Activated CD8-positive, alpha-beta memory T cell treated with anti-CD3 and anti-CD28 coated beads, Interleukin-2, amount 10 ng/mL, durations not matched to agents 7 days and 5 days (primary cell): ENCODE measurements around the gene TCF20. TPM values are rescaled to one million over a fixed set of nuclear protein-coding genes. Genes with fewer than 3 reads are reported as not detected.
A peak's percentile ranks its signal among the peaks of the same experiment; 100 is the strongest.

ENCODE experiments used
- ATAC-seq: fragments of 150-1000 bp; cut with Tn5 transposase; one replicate; pipeline ENCODE4 v1.10.0; 2021; ENCODE audit warnings: moderate library complexity
- CTCF ChIA-PET: fragments of 350-600 bp; sonication (Branson Sonifier 250); formaldehyde crosslinking; loops from one replicate; lab custom pipeline; 2021; ENCODE audit warnings: antibody characterized with exemption; lab: Charles Lee
- DNase-seq: peaks from one replicate; pipeline ENCODE4 v3.0.0-alpha.2; 2020
- H3K27ac Mint-ChIP-seq: one replicate; pipeline ENCODE4 v1.8.0; 2021; ENCODE audit warnings: mild to moderate bottlenecking, mixed read lengths
- H3K27me3 Mint-ChIP-seq: one replicate; pipeline ENCODE4 v1.8.0; 2021; ENCODE audit warnings: mixed read lengths
- H3K36me3 Mint-ChIP-seq: one replicate; pipeline ENCODE4 v1.8.0; 2021; ENCODE audit warnings: mild to moderate bottlenecking, mixed read lengths
- H3K4me1 Mint-ChIP-seq: one replicate; pipeline ENCODE4 v1.8.0; 2021; ENCODE audit warnings: mixed read lengths
- H3K4me3 Mint-ChIP-seq: one replicate; pipeline ENCODE4 v1.8.0; 2021; ENCODE audit warnings: mild to moderate bottlenecking, moderate library complexity, mixed read lengths
- H3K9me3 Mint-ChIP-seq: one replicate; pipeline ENCODE4 v1.8.0; 2022; ENCODE audit warnings: low read depth, mixed read lengths
- total RNA-seq, 2 experiments: library from RNA; stranded (reverse); gene quantifications; one replicate each; pipeline ENCODE4 v1.2.3, GENCODE V29; 2021

The TCF20 gene
- total RNA-seq, 2 experiments from 2014 or later = 73.1 to 82.5 TPM

DNA sequence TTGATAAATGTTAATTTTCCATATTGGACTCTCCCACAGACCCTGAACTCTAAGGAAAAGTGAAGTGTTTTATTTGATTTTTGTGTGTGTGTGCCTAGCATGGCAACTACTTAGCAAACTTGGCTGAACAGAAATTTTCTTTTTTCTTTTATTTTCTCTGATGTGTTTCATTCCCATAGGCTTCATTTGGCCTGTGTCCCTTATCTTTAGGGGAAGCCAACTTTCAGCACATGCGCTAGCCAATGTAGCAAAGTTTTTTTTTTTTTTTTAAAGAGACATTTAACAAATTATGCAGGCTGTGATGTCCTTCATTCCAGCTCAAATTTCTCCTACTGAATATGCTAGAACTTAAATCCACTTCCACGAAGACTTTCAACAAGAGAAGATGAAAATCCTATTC is 14.2 kb downstream of the TCF20 start:
- Mint-ChIP-seq H3K27me3 (no peaks in the 10 kb centered on the region), H3K36me3 (peaks cover 2% of the 10 kb centered on the region), H3K4me1 (peaks cover 19% of the 10 kb centered on the region), H3K9me3 (no peaks in the 10 kb centered on the region), H3K4me3 (no peak overlapping the region), H3K27ac (no peak overlapping the region)
- CTCF ChIA-PET = interaction anchor here (0.6 kb wide), 1 partner anchor 1335 kb away, joined by 3 read pairs; no protein-coding TSS in a partner anchor
- ATAC-seq (no peak), DNase-seq (no peak)

DNA sequence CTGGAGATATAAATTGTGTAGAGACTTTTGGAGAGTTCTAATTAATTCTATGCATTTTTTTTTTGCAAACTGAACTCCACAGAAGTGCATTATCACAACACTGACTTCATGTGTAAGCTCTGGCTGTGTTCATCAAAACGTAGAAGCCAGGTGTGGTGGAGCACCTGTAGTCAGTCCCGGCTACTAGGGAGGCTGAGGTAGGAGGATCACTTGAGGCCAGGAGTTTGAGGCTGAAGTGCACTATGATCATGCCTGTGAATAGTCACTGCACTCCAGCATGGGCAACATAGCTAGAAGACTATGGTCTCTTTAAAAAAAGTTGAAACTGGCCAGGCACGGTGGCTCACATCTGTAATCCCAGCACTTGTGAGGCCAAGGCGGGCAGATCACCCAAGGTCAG is 20.6 kb downstream of the TCF20 start:
- Mint-ChIP-seq H3K27ac (no peak overlapping the region), H3K27me3 (no peaks in the 10 kb centered on the region), H3K4me1 (peaks cover 4% of the 10 kb centered on the region), H3K9me3 (no peaks in the 10 kb centered on the region), H3K36me3 (peaks cover 7% of the 10 kb centered on the region), H3K4me3 (no peak overlapping the region)
- CTCF ChIA-PET = no interaction called here
- ATAC-seq (no peak), DNase-seq (no peak)

GRCh38 chr22:42248995-42249394 is 21.5 kb downstream of the TCF20 start:
- DNase-seq (no peak), ATAC-seq (no peak)
- H3K4me3 Mint-ChIP-seq = no peak overlapping the region
- H3K4me1 Mint-ChIP-seq = peaks cover 10% of the 10 kb centered on the region
- no peaks in the 10 kb centered on the region for H3K27me3 Mint-ChIP-seq
- CTCF ChIA-PET = no interaction called here
- peaks cover 11% of the 10 kb centered on the region for H3K36me3 Mint-ChIP-seq
- H3K9me3 Mint-ChIP-seq = no peaks in the 10 kb centered on the region
- H3K27ac Mint-ChIP-seq = no peak overlapping the region

DNA sequence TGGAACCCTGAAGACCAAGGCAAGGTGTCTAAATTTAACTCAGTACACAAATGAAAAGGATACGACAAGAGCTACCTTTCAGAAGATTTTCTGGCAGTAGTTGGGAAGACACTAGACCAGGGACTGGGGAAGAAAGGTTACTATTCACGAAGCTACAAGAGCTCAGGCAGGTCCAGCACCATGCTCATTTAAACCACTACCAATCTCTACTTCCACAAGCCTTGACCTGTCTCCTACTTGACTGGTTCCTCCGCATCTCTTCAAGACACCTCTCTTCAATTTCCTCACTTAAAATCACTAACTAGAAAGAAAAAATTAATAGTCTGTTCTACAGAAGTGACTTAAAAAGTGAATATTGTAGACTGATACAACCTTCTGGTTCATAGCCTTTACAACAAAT is 22.9 kb downstream of the TCF20 start:
- no peak overlapping the region for H3K27ac Mint-ChIP-seq

DNA sequence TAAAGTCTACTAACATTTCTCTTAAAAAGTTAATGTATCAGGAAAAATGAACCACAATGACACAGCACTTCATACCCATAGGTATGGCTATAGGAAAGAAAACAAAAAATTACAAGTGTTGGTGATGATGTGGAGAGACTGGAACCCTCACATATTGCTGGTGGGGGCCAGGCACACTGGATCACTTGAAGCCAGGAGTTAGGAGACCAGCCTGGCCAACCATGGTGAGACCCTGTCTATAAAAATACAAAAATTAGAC is 26.7 kb downstream of the TCF20 start:
- Mint-ChIP-seq H3K36me3 (peaks cover 20% of the 10 kb centered on the region), H3K27me3 (no peaks in the 10 kb centered on the region), H3K4me1 (peaks cover 14% of the 10 kb centered on the region), H3K4me3 (no peak overlapping the region), H3K9me3 (no peaks in the 10 kb centered on the region), H3K27ac (peak overlapping the region; percentile 54)
- DNase-seq (no peak), ATAC-seq (no peak)
- CTCF ChIA-PET = no interaction called here

More for the DNA sequence above, 22.9 kb downstream of the TCF20 start:
- DNase-seq (no peak), ATAC-seq (no peak)
- Mint-ChIP-seq H3K9me3 (no peaks in the 10 kb centered on the region), H3K27me3 (no peaks in the 10 kb centered on the region), H3K4me3 (no peak overlapping the region), H3K36me3 (peaks cover 13% of the 10 kb centered on the region), H3K4me1 (peaks cover 16% of the 10 kb centered on the region)
- CTCF ChIA-PET = no interaction called here

DNA sequence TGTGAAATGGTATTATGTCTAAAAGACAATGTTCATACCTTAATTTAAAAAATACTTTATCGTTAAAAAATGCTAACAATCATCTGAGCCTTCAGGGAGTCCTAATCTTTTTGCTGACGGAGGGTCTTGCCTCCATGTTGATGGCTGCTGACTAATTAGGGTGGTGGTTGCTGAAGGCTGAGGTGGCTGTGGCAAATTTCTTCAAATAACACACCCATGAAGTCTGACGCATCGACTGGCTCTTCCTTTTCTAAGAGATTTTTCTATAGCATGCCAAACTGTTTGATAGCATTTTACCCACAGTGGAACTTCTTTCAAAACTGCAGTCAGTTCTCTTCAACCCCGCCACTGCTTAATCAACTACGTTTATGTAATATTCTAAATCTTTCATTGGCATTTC is 33.6 kb downstream of the TCF20 start:
- H3K27me3 Mint-ChIP-seq = no peaks in the 10 kb centered on the region
- CTCF ChIA-PET = no interaction called here
- DNase-seq = no peak
- H3K4me3 Mint-ChIP-seq = no peak overlapping the region
- peaks cover 3% of the 10 kb centered on the region for H3K9me3 Mint-ChIP-seq
- ATAC-seq = no peak
- H3K4me1 Mint-ChIP-seq = peaks cover 20% of the 10 kb centered on the region
- H3K36me3 Mint-ChIP-seq = peaks cover 13% of the 10 kb centered on the region
- H3K27ac Mint-ChIP-seq = no peak overlapping the region

DNA sequence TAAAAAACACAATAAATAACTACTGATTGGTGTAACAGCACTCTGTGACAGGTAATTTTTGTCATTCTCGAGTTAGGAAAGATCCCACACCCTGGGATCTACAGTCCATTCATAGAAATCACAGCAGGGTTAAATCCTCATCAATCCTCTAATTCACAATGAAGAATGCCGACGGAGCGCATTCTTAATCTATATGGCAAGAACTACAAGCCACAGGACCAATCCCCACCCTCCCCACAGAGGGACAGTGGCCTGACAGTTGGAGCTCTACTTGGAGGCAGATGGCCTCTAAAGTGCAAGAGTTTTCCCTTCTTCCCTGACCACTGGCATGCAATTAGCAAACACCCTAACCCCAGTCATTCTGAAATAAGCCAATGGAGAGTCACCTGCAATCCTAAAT is 34.2 kb downstream of the TCF20 start:
- H3K4me1 Mint-ChIP-seq = peaks cover 20% of the 10 kb centered on the region
- DNase-seq = no peak
- no peak overlapping the region for H3K27ac Mint-ChIP-seq
- H3K27me3 Mint-ChIP-seq = no peaks in the 10 kb centered on the region
- ATAC-seq = no peak
- H3K36me3 Mint-ChIP-seq = peaks cover 13% of the 10 kb centered on the region
- no peak overlapping the region for H3K4me3 Mint-ChIP-seq
- H3K9me3 Mint-ChIP-seq = peaks cover 3% of the 10 kb centered on the region
- CTCF ChIA-PET = no interaction called here

- H3K27me3 Mint-ChIP-seq = no peaks in the 10 kb centered on the region
- CTCF ChIA-PET = no interaction called here
- H3K36me3 Mint-ChIP-seq = peaks cover 10% of the 10 kb centered on the region
- no peak overlapping the region for H3K27ac Mint-ChIP-seq
- no peak for ATAC-seq
- peaks cover 22% of the 10 kb centered on the region for H3K4me1 Mint-ChIP-seq
- peaks cover 3% of the 10 kb centered on the region for H3K9me3 Mint-ChIP-seq
- DNase-seq = no peak
- H3K4me3 Mint-ChIP-seq = no peak overlapping the region
Measured at GRCh38 chr22:42233879-42234278, 36.6 kb downstream of the TCF20 start.

GRCh38 chr22:42231929-42232328 is 38.5 kb downstream of the TCF20 start:
- H3K27me3 Mint-ChIP-seq = no peaks in the 10 kb centered on the region
- CTCF ChIA-PET = no interaction called here
- no peak for ATAC-seq
- no peak overlapping the region for H3K27ac Mint-ChIP-seq
- H3K4me1 Mint-ChIP-seq = peaks cover 23% of the 10 kb centered on the region
- H3K4me3 Mint-ChIP-seq = no peak overlapping the region
- H3K9me3 Mint-ChIP-seq = no peaks in the 10 kb centered on the region
- no peak for DNase-seq
- H3K36me3 Mint-ChIP-seq = peaks cover 5% of the 10 kb centered on the region

- ATAC-seq = no peak
- Mint-ChIP-seq H3K36me3 (peaks cover 3% of the 10 kb centered on the region), H3K4me3 (no peak overlapping the region), H3K4me1 (peaks cover 16% of the 10 kb centered on the region), H3K27me3 (no peaks in the 10 kb centered on the region), H3K27ac (no peak overlapping the region), H3K9me3 (no peaks in the 10 kb centered on the region)
- CTCF ChIA-PET = no interaction called here
- DNase-seq = no peak
Measured at GRCh38 chr22:42229455-42230149, 40.9 kb downstream of the TCF20 start.

- ATAC-seq (no peak), DNase-seq (no peak)
- no peak overlapping the region for H3K27ac Mint-ChIP-seq
- no peak overlapping the region for H3K4me3 Mint-ChIP-seq
- no peaks in the 10 kb centered on the region for H3K27me3 Mint-ChIP-seq
- CTCF ChIA-PET = no interaction called here
- H3K36me3 Mint-ChIP-seq = peaks cover 3% of the 10 kb centered on the region
- no peaks in the 10 kb centered on the region for H3K9me3 Mint-ChIP-seq
- peaks cover 13% of the 10 kb centered on the region for H3K4me1 Mint-ChIP-seq
Measured at GRCh38 chr22:42228483-42228882, 42.0 kb downstream of the TCF20 start.

DNA sequence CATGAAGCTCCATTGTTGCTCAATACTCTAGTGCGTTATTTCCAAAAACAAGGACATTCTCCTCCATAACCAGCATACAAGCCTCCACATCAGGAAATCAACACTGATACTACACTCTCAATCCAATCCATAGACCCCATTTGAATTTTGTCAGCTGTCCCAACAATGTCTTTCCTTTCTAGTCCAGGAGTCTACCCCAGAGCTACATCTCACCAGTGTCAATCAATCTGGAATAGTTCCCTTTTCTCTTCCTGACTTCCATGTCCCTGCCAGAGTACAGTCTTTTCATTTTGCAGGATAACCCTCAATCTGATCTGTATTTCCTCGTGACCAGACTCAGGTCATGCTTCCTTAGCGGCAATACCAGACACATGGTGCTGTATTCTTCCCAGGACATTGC is 43.0 kb downstream of the TCF20 start:
- no peak overlapping the region for H3K27ac Mint-ChIP-seq
- DNase-seq (no peak), ATAC-seq (no peak)
- peaks cover 21% of the 10 kb centered on the region for H3K4me1 Mint-ChIP-seq
- no peaks in the 10 kb centered on the region for H3K9me3 Mint-ChIP-seq
- H3K27me3 Mint-ChIP-seq = no peaks in the 10 kb centered on the region
- H3K36me3 Mint-ChIP-seq = peaks cover 3% of the 10 kb centered on the region
- H3K4me3 Mint-ChIP-seq = no peak overlapping the region
- CTCF ChIA-PET = no interaction called here

- CTCF ChIA-PET = no interaction called here
Measured at GRCh38 chr22:42225841-42226240, 44.6 kb downstream of the TCF20 start.

GRCh38 chr22:42222140-42222539 is 48.3 kb downstream of the TCF20 start:
- Mint-ChIP-seq H3K36me3 (peaks cover 5% of the 10 kb centered on the region), H3K4me3 (no peak overlapping the region), H3K9me3 (no peaks in the 10 kb centered on the region), H3K27ac (peak overlapping the region; percentile 30), H3K4me1 (peaks cover 44% of the 10 kb centered on the region), H3K27me3 (no peaks in the 10 kb centered on the region)
- CTCF ChIA-PET = no interaction called here
- ATAC-seq = no peak
- no peak for DNase-seq

More at GRCh38 chr22:42225841-42226240, 44.6 kb downstream of the TCF20 start:
- no peak overlapping the region for H3K4me3 Mint-ChIP-seq
- DNase-seq = no peak
- no peak overlapping the region for H3K27ac Mint-ChIP-seq
- H3K9me3 Mint-ChIP-seq = no peaks in the 10 kb centered on the region
- H3K4me1 Mint-ChIP-seq = peaks cover 32% of the 10 kb centered on the region
- H3K27me3 Mint-ChIP-seq = no peaks in the 10 kb centered on the region
- H3K36me3 Mint-ChIP-seq = peaks cover 2% of the 10 kb centered on the region
- no peak for ATAC-seq
